Astrocyte of the spinal cord (primary cell): Measurements from ENCODE around the gene ASCL2.

Source experiments
- DNase-seq: peaks from one replicate; pipeline ENCODE4 v3.0.0; 2011; ENCODE audit warnings: low read depth, low spot score
- H3K4me3 ChIP-seq: 2 replicates; pipeline ENCODE4 v1.5.1; 2011; ENCODE audit warnings: low read depth, mild to moderate bottlenecking, low read length, moderate library complexity
- CTCF ChIP-seq: IDR thresholded peaks from 2 replicates; pipeline ENCODE4 v1.5.1; 2012; ENCODE audit warnings: low read depth, mild to moderate bottlenecking, low read length, inconsistent platforms
- in situ Hi-C: cut with HindIII; loops from 2 replicates; pipeline ENCODE4 v1.10.0; 2017; ENCODE audit warnings: low sequenced_read_pairs

The ASCL2 gene

GRCh38 chr11:2267306-2267850 is 3.0 kb downstream of the ASCL2 start:
- no peak for TF ChIP-seq CTCF
- in situ Hi-C loops, result no loop called here
- H3K4me3 ChIP-seq, result no peak overlapping the region
- no peak for DNase-seq

GRCh38 chr11:2266586-2267305 is 3.6 kb downstream of the ASCL2 start:
- no peak overlapping the region for H3K4me3 ChIP-seq
- TF ChIP-seq CTCF, result no peak
- in situ Hi-C loops, result no loop called here
- no peak for DNase-seq

- TF ChIP-seq CTCF, result no peak
- no peak for DNase-seq
- no peak overlapping the region for H3K4me3 ChIP-seq
- in situ Hi-C loops, result no loop called here
These were observed 4.4 kb downstream of the ASCL2 start for GRCh38 chr11:2265854-2266585.

GRCh38 chr11:2265396-2265795 is 5.0 kb downstream of the ASCL2 start:
- no peak overlapping the region for H3K4me3 ChIP-seq
- in situ Hi-C loops, result no loop called here
- no peak for TF ChIP-seq CTCF
- DNase-seq, result no peak

GRCh38 chr11:2264366-2265053 is 5.9 kb downstream of the ASCL2 start:
- TF ChIP-seq CTCF, result no peak
- in situ Hi-C loops, result no loop called here
- H3K4me3 ChIP-seq, result no peak overlapping the region
- DNase-seq, result no peak

- in situ Hi-C loops, result no loop called here
- TF ChIP-seq CTCF, result no peak
- DNase-seq, result no peak
- H3K4me3 ChIP-seq, result no peak overlapping the region
These were observed 6.5 kb downstream of the ASCL2 start for GRCh38 chr11:2263724-2264360.
